HG03460 (cell line): Measurements from ENCODE around the gene MMP2.

Source experiments
- ATAC-seq: cut with Tn5 transposase; IDR thresholded peaks from one replicate; pipeline ENCODE4 v1.9.1; 2021; ENCODE audit not compliant: unreplicated experiment

MMP2 gene

DNA sequence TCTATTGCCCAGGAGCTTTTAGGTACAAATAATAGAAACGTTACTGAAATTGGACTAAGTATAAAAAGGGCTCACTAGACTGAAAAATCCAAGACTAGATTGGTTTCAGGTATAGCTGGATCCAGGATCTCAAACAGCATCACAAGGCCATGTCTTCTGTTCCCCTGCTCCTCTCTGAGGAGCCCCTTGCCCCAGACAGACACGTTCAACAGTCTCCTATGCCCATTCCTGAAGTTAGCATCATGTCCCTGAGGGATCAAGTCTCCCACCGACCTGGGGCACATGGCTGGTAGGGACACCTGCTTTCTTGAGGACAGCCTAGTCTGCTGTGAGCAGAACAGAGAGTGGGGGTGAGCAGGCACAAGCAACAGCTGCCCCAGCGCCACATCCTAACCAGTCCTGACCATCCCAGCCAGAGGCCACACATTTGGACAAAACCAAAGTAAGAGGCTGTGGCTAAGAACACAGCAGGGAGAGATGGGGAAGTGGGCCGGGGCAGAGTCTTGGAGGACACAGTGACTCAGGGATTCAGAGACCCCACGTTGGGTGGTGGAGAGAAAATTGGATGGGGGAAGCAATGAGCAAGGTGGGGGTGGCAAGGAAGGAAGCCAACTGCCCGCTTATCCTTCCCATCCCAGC lies 10.5 kb upstream of the MMP2 start:
- no peak for ATAC-seq

DNA sequence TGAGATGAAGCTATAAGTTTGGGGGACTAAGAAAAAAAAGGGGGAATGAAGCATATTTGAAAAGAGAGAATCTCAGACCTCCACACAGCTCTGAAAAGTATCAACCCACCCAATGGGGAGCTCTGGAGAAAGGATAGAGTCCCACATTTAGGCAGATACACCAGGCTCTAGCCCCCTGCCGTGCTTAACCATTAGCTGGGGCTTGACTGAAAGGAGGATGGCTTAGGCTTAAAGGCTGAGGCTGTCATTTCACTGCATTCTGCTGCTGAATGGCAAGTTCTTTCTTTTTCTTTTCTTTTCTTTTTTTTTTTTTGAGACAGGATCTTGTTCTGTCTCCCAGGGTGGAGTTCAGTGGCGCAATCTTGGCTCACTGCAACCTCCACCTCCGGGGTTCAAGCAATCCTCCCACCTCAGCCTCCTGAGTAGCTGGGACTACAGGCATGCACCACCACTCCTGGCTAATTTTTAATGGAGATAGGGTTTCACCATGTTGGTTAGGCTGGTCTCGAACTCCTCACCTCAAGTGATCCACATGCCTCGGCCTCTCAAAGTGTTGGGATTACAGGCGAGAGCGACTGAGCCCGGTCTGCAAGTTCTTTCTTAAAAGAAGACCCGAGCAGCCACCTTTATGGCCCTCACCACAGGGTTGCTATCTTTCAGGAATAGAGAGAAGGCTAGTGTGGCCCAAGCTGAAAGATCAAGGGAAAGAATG lies 9.0 kb upstream of the MMP2 start:
- ATAC-seq = no peak

DNA sequence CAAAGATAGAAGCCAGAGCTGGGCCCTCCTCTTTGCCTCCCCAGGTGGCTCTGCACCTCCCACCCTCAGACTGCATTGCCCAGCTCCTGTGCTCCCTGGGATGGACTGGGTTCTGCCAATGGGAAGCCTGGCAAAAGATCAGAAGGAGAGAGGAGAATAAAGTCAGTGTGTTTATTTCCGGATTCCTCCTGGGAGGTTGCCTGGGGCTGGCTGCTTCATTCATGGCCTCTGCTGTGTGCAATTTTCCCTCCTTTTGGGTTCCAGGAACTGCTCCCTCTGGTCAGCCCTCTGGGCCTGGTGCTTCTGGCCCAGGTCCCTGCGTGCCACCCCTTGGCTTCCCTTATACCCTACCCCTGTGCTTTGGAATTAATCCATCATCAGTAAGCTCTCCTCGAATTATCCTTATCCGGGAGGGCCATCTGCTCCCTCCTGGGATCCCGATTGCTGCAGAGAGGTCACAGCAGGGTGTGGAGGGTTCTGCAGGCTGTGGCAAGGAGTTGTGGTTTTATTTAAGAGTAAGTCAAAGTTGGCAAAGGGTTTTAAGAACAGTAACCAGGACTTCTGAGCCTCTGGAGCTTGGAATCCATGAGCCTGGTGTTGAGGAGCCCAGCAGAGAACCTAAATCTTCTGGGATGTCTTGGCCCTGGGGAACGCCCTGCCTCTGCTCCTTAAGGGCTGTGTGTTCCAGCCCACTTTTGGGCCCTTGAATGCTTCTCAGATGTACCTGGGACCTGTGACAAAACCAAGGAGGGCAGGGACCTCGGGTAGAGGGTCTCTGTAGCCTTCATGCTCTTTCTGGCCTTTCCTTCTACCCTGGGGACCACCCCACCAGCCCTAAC lies 8.2 kb upstream of the MMP2 start:
- no peak for ATAC-seq

DNA sequence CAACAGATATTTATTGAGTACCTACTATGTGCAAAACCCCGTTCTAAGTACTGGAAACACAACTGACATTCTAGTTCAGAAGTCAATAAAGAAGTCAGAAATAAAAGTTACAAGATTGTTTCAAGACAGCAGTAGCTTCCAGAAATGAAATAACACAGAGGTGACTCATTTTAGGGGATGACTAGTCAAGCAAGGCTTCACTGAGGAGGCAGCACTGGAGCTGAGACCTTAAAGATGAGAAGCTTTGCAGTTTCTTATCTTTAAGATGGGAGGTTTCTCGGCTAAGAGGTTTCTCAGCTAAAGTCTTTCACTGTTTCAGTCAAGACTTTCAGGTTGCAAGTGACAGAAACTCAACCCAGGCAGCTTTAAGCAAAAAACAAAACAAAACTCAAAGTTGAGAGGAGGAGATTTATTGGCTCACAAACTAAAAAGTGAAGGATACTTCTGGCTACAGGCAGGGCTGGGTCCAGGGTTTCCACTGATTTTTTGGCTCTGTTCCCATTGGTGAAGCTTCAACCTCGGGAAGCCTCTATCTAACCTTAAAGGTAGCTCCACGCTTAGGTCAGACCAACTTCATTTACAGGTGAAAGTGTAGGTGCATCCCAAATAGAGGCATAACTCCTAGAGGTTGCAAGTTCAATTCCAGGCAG lies 7.4 kb upstream of the MMP2 start:
- ATAC-seq = no peak

DNA sequence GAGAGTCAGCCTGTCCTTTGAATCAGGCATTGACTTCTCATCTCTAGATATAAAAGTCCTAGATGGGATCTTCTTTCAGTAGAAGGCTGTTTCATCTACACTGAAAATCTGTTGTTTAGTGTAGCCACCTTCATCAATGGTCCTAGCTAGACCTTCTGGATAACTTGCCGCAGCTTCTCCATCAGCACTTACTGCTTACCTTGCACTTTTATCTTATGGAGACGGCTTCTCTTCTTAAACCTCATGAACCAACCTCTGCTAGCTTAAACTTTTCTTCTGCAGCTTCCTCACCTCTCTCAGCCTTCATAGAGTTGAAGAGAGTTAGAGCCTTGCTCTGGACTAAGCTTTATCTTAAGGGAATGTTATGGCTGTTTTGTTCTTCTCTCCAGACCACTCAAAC lies 5.4 kb upstream of the MMP2 start:
- no peak for ATAC-seq

DNA sequence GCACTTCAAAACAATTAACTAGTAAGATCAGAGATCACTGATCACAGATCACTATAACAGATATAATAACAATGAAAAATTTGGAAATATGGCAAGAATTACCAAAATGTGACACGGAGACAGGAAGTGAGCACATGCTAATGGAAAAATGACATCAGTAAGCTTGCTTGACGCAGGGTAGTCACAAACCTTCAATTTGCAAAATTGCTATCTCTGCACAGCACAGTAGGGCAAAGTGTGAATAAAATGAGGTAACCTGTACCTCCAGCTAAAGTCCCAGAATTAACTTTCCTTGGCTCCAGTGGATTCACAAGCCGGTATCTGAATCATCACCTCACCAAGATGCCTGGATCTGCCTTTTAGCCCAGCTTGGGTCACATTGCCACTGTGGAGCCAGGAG lies 4.2 kb upstream of the MMP2 start:
- ATAC-seq = no peak

DNA sequence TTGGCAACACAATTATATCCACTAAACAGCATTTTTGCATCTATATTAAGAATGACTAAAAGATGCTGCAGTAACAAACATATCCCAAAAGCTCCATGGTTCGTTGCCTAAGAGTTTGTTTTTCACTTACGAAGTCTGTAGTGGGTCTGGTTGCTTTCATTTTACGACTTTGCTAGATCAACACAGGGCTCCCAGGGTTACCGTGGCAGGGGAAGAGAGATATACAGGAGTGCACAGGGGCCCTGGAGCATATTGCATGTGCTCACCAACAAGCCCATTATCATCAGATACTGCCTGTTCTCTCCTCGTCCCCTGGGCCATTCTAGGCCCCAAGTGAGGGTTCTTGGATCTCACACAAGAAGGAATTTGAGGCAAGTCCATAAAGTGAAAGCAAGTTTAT lies 3.1 kb upstream of the MMP2 start:
- ATAC-seq = no peak

DNA sequence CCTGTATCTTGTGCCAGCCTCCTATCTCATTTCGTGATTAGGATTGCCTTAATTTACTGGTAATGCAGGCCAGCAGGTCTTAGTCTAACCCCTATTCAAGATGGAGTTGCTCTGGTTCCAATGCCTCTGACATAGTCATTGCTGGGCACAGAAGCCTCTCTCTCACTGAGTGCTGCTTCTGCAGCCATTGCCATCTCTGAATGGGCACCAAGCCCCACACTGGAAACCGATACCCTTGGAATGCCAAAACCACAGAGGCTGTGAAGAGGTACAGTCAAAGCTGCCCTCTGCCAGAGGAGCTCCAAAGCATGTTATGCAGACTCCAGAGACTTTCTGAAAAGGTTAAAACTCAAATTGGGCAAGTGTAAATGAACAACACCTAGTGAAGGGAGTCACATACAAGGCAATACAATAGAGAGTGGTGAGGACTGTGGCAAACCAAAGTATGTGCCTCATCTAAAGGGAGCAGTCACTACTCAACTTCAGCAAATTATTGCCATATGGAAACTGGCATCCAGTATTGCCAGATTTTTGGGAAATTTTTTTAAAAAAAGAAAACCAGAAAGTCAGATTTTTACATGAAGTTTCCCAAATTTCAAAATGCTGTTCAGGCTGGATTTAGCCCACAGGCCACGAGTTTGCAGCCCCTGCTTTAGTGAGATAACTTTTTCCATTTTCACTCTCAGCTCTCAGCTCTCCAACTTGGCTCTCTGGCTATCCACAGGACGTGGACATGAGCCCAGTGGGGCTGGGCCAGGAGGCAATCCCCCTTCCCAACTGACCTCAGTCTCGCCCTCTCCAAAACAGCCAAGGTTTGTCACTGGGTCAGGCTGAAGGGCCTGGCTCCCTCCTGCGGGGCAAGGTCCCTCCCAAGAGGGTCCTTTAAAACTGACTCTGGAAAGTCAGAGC lies 2.1 kb upstream of the MMP2 start:
- no peak for ATAC-seq

DNA sequence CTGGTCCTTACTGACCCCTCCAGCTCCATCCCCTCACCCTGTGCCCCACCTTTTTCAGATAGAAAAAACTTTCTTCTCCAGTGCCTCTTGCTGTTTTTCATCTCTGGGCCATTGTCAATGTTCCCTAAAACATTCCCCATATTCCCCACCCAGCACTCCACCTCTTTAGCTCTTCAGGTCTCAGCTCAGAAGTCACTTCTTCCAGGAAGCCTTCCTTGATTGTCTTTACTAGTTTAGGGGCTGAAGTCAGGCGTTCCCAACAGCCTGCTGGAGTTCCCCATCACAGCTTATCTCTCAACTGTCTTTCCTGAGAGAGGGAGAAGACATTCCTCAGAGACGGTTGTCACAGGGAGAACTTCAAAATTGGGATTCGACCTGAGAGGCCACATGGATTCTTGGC lies 1.3 kb upstream of the MMP2 start:
- ATAC-seq = no peak

DNA sequence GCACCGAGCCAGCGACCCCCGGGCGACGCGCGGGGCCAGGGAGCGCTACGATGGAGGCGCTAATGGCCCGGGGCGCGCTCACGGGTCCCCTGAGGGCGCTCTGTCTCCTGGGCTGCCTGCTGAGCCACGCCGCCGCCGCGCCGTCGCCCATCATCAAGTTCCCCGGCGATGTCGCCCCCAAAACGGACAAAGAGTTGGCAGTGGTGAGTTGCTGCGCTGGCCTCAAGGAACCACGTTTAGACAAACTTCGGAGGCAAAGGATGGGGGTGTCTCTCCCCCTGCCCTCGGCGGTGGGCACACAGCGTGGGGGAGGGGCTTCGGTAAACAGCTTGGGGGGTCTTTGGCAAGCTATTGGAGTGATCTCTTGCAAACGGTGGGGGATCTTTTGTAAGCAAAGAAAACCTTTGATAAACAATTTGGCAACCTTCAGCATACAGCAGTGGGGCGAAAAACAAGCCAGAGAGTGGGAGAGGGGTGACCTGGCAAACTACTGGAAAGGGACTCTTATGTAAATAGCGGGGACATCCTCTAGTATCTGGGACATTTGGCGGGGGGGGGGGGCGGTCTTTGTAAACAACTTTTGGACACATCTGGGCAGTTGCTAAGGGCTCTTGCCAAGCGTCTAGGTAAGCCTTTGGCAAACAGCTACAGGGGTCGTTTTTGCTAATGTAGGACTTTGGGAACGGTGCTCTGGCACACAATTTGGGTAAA lies 587 bp downstream of the MMP2 start:
- no peak for ATAC-seq

DNA sequence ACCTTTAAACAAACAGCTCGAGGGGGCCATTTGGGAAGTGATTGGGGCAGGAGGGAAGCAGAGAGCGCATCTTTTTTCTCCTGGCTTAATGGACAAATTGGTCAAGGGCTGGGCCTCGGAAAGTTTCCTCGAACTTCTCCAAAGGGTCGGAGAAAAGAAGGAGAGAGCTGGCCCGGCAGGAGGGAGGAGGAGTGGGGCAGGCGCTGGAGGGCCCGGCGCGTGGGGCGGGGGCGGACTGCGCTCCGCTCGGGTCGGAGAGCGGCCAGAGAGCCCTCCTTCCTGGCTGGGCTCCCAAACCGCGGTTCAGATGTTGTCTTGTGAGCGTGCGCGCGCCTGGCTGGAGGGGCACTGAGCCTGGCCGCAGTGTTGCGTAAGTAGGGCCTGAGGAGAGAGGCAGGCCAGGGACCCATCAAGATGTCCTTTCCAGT lies 1.2 kb downstream of the MMP2 start:
- no peak for ATAC-seq

DNA sequence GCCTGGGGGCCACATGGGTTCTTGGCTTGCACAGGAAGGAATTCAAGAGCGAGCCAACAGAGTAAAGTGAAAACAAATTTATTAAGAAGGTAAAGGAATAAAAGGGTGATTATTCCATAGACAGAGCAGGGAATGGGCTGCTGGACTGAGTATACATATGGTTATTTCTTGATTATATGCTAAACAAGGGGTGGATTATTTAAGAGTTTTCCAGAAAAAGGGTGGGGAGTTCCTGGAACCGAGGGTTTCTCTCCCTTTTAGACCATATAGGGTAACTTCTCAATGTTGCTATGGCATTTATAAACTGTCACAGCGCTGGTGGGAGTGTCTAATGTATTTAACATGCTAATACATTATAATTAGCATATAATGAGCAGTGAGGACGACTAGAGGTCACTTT lies 2.0 kb downstream of the MMP2 start:
- no peak for ATAC-seq

DNA sequence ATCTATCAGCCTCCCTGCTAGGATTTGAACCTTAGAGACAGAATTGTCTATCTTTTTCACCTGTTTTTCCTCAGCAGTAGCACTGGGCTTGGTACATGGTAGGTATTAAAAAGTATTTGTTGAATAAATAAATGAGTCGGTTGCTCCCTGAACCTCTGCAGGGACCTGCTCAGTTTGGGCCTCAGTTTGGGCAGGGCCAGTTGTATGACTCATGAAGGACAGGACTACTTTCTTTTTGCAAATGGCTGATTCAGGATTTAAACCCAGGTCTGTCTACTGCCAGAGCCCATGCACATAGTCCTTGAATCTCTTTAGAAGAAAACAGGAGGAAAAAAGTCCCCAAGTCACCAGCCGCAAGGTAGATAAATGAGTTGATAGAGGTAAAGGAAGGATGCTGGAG lies 3.1 kb downstream of the MMP2 start:
- ATAC-seq = no peak

DNA sequence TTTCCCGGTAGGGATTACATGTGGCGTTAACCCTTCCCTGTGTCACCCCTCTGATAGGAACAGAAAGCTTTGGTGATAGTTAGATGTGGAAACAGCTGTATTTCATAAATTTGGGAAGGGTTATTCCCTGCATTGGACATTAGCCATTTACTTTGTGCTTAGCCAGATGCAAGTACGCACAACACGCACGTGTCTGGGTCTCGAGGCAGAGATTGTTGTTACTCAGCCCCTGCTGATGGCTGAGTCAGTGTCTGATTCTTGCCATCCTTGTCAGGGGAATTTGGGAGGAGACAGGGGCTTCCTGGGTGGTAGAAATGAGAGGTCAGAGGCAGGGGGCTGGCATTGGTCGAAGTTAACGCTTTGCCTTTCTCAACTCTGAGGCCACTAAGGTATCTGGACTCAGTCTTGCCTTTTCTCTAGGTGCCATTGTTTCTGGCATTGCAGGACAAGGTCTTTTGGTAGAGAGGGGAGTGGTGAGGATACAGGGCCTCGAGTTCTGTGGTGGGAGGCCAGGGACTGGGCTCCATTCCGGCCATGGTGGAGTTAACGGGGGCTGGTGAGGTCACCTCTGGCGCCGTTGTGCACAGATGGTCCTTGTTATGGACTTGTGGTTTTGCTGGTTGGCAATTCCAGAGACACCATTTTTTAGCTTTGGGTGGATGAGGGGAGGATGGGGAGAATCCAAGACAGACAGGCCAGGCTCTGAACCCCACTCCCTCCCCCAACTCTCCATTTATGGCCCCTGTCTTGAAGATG lies 8.2 kb downstream of the MMP2 start:
- no peak for ATAC-seq

DNA sequence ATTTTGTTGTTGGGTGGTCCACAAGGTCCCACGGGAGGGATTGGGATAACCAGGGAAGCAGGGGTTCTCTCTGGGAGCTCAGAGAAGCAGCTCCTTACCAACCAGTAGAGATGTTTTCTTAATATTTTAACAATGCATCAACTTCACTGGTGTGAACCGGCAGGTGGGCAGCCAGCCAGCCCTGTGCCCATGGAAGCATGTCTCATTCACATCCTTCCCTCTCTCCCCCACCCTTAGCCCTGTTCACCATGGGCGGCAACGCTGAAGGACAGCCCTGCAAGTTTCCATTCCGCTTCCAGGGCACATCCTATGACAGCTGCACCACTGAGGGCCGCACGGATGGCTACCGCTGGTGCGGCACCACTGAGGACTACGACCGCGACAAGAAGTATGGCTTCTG lies 9.3 kb downstream of the MMP2 start:
- ATAC-seq = no peak

DNA sequence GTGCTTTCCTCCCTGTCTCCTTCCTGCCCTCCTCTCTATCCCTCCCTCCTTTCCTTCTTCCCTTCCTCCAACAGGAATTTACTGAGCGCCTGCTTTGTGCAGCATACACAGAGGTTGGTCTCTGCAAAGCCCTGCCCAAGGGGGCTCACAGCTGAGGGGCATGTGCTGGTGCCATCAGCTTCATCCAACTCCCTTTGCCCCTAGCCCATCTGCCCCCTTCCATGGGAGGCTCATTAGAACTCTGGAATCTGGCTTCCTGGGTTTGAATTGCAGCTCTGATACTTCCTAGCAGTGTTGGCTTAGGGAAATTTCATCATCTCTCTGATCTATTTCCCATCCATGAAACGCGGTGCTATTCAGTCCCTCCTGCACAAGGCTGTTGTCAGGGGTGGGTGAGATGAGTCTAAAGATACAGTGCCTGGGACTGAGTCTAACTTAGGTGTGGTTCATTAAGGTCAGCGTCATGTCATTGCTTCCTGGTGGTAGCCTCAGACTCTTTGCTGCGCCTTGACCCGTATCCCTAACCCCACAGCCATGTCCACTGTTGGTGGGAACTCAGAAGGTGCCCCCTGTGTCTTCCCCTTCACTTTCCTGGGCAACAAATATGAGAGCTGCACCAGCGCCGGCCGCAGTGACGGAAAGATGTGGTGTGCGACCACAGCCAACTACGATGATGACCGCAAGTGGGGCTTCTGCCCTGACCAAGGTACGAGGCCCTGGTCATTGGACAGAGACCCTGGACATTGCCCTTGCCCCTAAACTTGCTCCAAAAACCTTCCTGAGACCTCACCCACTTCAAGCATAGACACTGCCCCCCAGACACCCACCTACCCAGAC lies 10.3 kb downstream of the MMP2 start:
- no peak for ATAC-seq

DNA sequence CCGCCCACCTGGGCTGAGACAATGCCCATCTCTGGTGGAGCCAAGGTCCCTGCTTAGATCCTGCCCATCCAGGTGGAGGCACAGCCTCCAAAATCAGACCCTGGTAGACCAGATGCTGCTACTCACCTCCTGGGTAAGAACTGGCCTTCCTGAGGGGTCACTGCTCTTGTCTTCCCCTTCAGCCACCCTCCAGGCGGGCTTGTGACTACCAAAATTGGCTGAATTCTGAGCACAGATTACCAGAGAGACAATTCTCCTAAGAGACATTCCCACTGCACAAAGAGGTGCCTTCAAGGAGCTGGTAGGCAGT lies 10.9 kb downstream of the MMP2 start:
- no peak for ATAC-seq

DNA sequence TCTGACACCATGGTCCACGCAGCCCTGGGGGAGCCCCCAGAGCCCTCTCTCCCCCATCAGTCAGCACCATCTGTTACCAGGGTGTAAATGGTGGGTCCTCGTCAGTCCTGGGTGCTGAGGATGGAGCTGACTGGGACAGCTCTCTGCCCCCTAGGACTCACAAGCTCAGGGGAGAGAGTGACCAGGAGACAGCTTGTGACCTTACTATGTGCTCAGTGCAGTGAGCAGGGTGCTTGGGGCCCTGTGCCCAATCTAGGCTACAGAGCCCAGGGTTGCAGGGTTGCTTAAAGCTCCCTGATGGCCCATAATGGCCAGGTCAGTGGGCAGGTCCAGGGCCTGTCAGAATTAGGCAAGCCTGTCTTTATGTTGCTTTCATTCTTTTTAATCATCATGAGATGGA lies 11.3 kb downstream of the MMP2 start:
- ATAC-seq = no peak

DNA sequence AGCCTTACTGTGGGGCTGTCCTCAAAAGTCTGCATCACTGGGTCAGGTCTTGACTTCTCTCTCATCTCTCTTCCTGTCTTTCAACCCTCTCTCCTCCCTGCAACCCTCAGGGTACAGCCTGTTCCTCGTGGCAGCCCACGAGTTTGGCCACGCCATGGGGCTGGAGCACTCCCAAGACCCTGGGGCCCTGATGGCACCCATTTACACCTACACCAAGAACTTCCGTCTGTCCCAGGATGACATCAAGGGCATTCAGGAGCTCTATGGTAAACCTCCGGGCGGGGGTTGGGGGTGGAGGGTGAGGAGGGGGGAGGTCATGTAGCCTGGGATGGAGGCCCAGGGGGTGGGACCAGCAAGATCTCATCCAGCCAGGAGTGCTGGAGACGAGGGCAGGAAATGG lies 12.7 kb downstream of the MMP2 start:
- ATAC-seq = no peak
